GM19240 (cell line): ENCODE data around the gene KRT73.

Experiments used
- DNase-seq: peaks from one replicate; pipeline ENCODE4 v3.0.0; 2011; ENCODE audit warnings: low spot score; ENCODE audit not compliant: insufficient read length

The KRT73 gene

DNA sequence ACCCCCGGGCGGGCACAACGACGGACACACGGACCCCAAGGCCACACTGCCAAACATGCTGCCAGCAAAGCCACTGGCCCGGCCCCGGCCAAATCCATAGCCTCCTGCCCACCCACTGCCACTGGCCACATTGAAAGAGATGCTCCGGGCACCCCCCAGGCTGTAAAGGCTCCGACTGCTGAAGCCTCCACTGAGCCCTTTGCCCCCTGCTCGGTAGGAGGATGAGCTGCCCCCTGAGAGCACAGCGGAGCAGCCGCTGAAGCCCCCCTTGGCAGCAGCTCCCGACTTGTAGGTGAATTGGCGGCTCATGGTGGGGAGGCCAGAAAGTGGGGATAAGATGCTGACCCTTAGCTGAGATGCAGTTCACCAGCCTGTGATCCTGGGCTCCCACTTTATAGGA lies at the start of gene KRT73:
KRT73 (minus strand) TSS at position 344 of the 400 bp plus-strand sequence; CDS start at position 309, 35 bp downstream.
- DNase-seq, result no peak

GRCh38 chr12:52667931-52668330 lies 49.6 kb upstream of the KRT73 start:
- no peak for DNase-seq

GRCh38 chr12:52667509-52667908 lies 49.1 kb upstream of the KRT73 start:
- no peak for DNase-seq

DNA sequence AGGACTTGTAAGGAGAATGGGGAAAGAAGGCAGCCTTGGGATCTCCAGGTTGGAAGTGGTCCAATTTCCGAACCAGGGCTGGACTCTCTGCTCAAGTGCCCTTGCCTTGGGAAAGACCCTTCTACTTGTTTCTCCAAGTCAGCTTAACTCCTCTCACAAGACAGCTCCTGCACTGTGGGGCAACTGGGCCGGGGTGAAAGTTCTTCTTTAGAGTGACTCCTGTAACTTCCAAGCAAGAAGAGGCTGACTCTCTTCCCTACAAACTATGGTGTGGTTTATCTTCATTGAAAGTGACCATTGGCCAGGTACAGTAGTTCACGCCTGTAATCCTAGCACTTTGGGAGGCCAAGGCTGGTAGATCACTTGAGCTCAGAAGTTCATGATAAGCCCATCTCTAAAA lies 48.1 kb upstream of the KRT73 start:
- no peak for DNase-seq

DNA sequence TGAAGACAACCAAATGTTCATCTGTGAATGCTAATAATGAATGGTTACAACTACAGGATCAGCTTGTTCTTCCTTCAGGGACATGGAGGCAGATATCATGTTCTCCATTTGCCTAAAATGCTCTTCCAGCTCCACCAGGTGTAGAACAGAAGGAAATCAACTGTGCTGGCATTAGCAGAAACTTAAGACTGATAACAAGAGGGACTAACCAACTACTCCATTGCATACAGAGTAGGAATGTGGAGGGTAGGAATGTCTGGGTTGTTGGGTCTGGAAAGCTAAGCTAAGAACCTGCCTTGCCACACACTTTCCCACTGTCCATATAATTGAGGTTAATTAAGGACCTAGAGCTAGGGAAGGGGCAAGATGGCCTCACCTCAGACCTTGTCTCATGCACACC lies 45.1 kb upstream of the KRT73 start:
- DNase-seq, result no peak

- DNase-seq, result no peak
These were observed 44.5 kb upstream of the KRT73 start for GRCh38 chr12:52662918-52663229.

GRCh38 chr12:52662093-52662917 lies 43.9 kb upstream of the KRT73 start:
- no peak for DNase-seq

DNA sequence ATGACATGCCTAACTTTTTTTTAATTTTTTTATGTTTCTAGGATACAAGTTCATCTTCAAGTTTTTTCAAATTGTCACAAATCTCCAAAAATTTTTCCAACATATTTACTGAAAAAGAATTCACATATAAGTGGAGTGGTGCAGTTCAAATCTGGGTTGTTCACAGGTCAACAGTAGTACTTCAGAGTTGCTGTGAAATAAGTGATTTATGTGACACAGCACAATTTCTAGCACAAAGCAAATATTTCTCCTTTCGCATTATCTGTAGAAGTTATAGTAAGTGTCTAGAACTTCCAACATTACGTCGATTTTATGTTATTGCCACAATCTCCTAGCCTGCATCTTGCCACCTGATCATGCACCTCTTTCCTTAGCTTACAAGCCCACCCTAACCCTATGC lies 43.3 kb upstream of the KRT73 start:
- DNase-seq, result no peak

GRCh38 chr12:52660934-52661499 lies 42.7 kb upstream of the KRT73 start:
- DNase-seq, result no peak

- no peak for DNase-seq
These were observed 41.6 kb upstream of the KRT73 start for GRCh38 chr12:52659951-52660350.

DNA sequence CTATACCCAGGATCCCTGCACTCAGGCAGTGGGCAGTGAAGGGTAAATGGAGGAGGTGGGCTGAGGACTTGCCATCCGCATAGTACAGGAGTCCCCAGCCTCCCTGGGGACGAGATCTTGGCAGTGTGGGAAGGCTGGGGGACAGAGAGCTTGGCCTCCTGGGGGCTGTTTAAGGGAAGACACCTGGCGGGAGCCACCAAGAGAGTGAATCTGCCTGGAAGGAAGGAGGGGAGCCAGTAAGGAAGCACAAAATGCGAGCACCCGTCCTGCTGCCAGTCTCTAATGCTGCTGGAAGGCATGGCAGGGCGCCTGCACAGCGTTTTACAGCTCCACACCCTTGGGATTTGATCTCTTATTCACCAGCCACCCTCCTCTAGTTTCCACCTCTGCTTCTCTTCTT lies 41.0 kb upstream of the KRT73 start:
- no peak for DNase-seq

GRCh38 chr12:52658196-52658595 lies 39.8 kb upstream of the KRT73 start:
- DNase-seq, result no peak

- no peak for DNase-seq
These were observed 39.0 kb upstream of the KRT73 start for GRCh38 chr12:52657250-52657902.

- DNase-seq, result no peak
These were observed 38.3 kb upstream of the KRT73 start for GRCh38 chr12:52656616-52657015.

DNA sequence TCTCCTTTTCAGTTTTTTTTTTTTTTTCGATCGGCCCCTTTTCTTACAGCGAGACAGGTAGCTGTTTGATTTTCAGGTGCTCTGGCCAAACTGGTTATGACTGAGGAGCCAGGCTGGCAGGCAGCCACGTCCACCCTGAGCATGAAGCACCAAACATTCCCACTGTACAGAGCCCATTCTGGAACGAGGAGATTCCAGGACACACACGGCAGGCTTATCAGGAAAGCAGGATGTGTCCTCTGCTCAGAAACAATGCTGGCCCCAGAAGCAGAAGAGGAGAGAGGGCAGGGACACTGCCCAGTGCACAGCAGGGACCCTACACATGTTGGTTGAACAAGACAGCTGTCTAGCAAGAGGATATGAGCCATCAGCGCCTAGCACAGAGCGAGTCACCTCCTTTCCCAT lies 37.4 kb upstream of the KRT73 start:
- DNase-seq, result no peak

DNA sequence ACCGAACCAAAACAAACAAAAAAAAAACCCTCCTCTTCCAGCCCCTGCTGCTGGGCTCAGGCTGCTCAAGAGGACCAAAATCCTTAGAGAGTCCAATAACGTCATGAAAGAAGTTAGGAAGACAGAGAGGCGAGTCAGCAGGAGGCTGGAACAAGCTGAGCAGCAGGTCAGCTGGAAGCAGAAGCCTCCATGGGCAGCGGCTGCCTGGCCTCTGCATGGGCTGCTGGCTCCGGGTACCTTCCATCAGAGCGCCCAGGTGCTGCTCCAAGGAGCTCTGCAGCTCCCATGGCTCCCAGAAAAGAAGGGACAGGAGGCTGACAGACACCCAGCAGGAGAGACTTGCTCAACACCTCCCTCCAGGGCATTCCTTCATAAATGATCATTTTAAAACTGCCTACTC lies 36.9 kb upstream of the KRT73 start:
- DNase-seq, result no peak

DNA sequence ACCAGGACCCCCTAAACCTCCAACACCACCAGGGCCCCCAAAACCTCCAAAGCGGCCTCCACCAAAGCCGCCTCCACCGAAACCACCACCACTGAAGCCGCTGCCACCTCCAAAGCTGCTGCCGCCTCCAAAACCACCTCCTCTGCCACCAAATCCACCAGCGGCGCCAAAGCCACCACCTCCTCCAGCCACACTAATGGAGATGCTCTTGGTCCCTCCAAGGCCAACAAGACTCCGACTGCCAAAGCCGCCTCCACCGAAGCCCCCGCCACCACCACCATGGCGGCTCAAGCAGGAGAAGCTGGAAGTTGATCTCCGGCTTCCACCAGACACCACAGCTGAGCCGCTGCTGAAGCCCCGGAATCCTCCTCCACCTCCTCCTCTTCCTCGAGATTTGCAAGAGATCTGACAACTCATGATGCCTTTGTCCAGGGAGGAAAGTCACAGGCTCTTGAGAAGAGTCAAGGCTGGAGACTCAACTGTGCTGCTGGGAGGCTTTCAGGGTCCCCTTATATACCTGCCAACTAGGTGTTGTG lies 33.4 kb upstream of the KRT73 start, which contains the start of gene KRT2:
KRT2 (minus strand) TSS at position 486 of the 536 bp plus-strand sequence; CDS start at position 417, 69 bp downstream.
- DNase-seq, result no peak

DNA sequence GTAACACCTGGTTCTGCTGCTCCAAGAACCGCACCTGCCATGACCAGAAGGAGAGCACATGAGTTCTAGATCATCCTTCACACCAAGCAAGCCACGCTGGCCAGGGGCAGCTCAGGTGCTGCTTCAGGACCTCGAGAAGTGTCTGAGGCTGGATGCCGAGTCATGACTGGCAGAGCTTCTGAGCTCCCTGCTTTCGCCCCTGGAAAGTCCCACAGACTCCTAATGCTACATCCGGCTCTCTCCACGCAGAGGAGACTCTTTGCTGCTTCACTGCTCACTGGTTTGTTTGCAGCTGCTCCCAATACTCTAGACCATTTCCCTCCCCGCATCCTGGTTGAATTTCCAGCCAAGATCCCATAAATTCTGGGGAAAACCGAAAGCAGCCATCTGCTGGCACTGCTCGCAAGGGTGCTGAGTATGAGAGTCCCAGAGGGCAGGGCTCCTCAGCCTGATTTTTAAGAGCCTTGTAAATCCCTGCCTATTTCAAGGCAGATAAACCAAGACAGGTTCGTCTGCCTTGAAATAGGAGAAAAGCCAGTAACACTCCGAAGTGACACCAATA lies 32.2 kb upstream of the KRT73 start:
- DNase-seq, result no peak

GRCh38 chr12:52649066-52649465 lies 30.7 kb upstream of the KRT73 start:
- DNase-seq, result no peak

DNA sequence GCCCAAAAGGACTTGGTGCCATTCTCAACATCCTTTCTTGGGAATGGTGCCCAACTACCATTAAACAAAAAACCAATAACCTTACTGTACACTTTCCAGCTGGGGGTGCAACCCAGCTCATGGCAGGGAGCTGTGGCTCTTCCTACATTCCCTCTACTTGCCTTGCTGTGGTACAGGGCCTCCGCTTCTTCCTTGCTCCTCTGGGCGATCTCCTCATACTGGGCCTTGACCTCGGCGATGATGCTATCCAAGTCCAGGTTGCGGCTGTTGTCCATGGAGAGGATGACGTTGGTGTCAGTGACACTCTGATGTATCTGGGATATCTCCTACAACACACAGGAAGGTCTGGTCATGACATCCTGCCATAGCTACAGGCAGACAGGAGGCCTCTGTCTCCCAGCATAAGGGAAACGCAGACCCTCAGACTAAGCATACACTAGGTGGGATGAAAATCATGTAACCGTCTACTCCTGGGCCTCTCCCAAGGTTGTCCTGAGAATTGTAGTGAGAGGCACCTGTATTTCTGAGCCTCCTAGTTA lies 29.7 kb upstream of the KRT73 start:
- DNase-seq, result no peak

- DNase-seq, result no peak
These were observed 29.2 kb upstream of the KRT73 start for GRCh38 chr12:52647601-52648000.

DNA sequence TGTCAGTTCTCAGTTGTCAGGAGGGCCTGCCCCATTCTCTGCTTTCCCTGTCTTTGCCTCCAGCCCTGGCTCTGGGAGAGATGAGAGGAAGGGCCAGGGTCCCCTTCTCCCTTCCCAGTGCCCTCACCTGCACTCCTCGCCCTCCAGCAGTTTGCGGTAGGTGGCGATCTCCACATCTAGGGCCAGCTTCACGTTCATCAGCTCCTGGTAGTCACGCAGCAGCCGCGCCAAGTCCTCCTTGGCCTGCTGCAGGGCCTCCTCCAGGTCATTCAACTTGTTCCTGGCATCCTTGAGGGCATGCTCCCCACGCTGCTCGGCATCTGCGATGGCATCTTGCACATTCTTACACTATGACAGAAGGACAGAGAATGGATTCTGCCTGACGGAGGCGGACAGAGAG lies 28.3 kb upstream of the KRT73 start:
- DNase-seq, result no peak
